Measurements from ENCODE around the gene RRP9.

RRP9 gene

DNA sequence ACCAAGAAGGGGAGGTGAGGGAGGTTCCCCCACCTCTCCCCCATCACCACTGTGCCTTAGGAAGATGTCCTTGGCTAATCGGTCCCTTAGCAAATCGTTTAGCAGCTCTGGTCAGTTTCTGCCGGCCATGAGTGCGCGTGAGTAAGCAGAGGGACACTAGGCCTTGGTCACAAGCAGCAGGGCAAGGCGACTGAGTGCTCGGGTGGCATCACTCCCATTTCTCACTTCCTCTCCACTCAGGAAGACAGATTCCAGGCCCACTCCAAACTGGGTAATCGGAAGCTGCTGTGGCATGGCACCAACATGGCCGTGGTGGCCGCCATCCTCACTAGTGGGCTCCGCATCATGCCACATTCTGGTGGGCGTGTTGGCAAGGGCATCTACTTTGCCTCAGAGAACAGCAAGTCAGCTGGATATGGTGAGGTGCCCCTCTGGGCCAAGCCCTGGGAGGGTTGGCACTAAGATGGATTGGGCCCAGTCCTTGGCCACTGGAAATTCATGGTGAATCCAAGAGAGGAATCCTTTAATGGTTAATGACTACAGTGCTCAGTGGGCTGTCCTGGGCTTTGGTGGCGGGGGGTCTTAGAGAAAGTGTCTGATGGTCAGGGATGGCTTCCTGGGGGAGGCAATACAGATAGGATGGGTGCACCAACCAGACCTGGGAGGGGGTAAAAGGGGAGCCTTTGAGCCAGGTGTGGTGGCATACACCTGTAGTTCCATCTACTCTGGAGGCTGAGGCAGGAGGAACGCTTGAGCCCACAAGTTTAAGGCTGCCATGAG is 4.4 kb upstream of the RRP9 start:
- H3K9ac ChIP-seq = no peak overlapping the region
- no peaks in the 10 kb centered on the region for H3K36me3 ChIP-seq (ENCODE audit: insufficient read depth)
- TF ChIP-seq, protein P1, sequence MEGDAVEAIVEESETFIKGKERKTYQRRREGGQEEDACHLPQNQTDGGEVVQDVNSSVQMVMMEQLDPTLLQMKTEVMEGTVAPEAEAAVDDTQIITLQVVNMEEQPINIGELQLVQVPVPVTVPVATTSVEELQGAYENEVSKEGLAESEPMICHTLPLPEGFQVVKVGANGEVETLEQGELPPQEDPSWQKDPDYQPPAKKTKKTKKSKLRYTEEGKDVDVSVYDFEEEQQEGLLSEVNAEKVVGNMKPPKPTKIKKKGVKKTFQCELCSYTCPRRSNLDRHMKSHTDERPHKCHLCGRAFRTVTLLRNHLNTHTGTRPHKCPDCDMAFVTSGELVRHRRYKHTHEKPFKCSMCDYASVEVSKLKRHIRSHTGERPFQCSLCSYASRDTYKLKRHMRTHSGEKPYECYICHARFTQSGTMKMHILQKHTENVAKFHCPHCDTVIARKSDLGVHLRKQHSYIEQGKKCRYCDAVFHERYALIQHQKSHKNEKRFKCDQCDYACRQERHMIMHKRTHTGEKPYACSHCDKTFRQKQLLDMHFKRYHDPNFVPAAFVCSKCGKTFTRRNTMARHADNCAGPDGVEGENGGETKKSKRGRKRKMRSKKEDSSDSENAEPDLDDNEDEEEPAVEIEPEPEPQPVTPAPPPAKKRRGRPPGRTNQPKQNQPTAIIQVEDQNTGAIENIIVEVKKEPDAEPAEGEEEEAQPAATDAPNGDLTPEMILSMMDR (conservative IDR thresholded peaks at IDR 0.05; ENCODE audit: low read depth, low read length) = no peak
- no peak overlapping the region for H3K4me2 ChIP-seq
- no peaks in the 10 kb centered on the region for H4K20me1 ChIP-seq (ENCODE audit: insufficient read depth)
- H3K79me2 ChIP-seq (ENCODE audit: insufficient read depth, low read depth) = peaks cover 4% of the 10 kb centered on the region
- no peak overlapping the region for H3K4me3 ChIP-seq (IDR thresholded peaks at IDR 0.05; ENCODE audit: insufficient read depth, low read depth, low read length)
- no peaks in the 10 kb centered on the region for H3K27me3 ChIP-seq (ENCODE audit: insufficient read depth, low read depth)
- no peak overlapping the region for H2AFZ ChIP-seq (ENCODE audit: low read depth)
- no peaks in the 10 kb centered on the region for H3K4me1 ChIP-seq (ENCODE audit: low read depth, poor library complexity, severe bottlenecking)
- H3K27ac ChIP-seq = no peak overlapping the region

DNA sequence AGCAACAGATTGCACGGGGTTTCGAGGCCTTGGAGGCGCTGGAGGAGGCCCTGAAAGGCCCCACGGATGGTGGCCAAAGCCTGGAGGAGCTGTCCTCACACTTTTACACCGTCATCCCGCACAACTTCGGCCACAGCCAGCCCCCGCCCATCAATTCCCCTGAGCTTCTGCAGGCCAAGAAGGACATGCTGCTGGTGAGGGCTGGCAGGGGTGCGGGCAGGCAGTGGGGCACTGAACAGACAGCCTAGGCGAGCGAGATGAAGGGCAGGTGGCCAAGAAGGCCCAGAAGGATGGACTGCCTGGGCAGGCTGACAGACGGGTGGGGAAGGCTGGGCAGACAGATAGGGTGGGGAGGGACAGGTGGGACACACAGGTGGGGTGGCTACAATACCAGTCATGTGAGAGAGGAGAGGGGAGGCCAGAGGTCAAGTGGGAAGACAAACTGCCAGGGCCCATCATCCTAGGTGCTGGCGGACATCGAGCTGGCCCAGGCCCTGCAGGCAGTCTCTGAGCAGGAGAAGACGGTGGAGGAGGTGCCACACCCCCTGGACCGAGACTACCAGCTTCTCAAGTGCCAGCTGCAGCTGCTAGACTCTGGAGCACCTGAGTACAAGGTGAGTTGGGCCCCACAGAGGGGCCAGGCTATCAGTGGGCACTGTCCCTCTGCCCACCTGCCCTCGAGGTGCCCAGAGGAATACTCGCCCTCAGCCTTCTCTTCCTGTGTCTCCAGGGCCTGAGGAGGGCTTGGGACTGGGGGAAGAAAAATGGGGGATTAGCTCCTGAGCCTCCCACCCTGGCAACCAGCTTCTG is 3.5 kb upstream of the RRP9 start:
- Histone ChIP-seq H3K4me1 (ENCODE audit: low read depth, poor library complexity, severe bottlenecking) (no peaks in the 10 kb centered on the region), H3K4me2 (no peak overlapping the region), H2AFZ (ENCODE audit: low read depth) (no peak overlapping the region), H4K20me1 (ENCODE audit: insufficient read depth) (no peaks in the 10 kb centered on the region), H3K4me3 (IDR thresholded peaks at IDR 0.05; ENCODE audit: insufficient read depth, low read depth, low read length) (no peak overlapping the region), H3K27me3 (ENCODE audit: insufficient read depth, low read depth) (no peaks in the 10 kb centered on the region), H3K36me3 (ENCODE audit: insufficient read depth) (no peaks in the 10 kb centered on the region), H3K79me2 (ENCODE audit: insufficient read depth, low read depth) (peaks cover 13% of the 10 kb centered on the region), H3K9ac (no peak overlapping the region), H3K27ac (no peak overlapping the region)
- TF ChIP-seq, protein P1 (conservative IDR thresholded peaks at IDR 0.05; ENCODE audit: low read depth, low read length) = no peak

DNA sequence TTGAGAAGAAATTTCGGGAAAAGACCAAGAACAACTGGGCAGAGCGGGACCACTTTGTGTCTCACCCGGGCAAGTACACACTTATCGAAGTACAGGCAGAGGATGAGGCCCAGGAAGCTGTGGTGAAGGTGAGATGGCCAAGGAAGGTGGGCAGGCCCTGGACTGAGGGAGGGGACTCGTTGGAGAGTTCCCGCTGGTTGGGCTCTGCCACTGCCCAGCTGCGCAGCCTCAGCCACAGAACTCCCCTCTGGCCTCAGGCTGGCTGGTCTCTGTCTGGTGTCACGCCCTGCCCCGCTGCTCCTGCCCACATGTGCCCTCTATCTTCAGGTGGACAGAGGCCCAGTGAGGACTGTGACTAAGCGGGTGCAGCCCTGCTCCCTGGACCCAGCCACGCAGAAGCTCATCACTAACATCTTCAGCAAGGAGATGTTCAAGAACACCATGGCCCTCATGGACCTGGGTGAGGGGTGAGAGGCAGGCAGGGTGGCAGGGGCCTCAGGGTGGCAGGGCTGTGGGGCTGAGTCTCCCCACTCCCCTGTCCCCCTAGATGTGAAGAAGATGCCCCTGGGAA is 2.8 kb upstream of the RRP9 start:
- Histone ChIP-seq H3K27me3 (ENCODE audit: insufficient read depth, low read depth) (no peaks in the 10 kb centered on the region), H4K20me1 (ENCODE audit: insufficient read depth) (no peaks in the 10 kb centered on the region), H3K27ac (no peak overlapping the region), H3K9ac (no peak overlapping the region), H3K4me3 (IDR thresholded peaks at IDR 0.05; ENCODE audit: insufficient read depth, low read depth, low read length) (no peak overlapping the region), H3K36me3 (ENCODE audit: insufficient read depth) (no peaks in the 10 kb centered on the region), H3K4me1 (ENCODE audit: low read depth, poor library complexity, severe bottlenecking) (peaks cover 4% of the 10 kb centered on the region), H3K4me2 (no peak overlapping the region), H3K79me2 (ENCODE audit: insufficient read depth, low read depth) (peaks cover 20% of the 10 kb centered on the region), H2AFZ (ENCODE audit: low read depth) (no peak overlapping the region)
- TF ChIP-seq, protein P1 (conservative IDR thresholded peaks at IDR 0.05; ENCODE audit: low read depth, low read length) = no peak

- H3K4me2 ChIP-seq = no peak overlapping the region
- peaks cover 4% of the 10 kb centered on the region for H3K4me1 ChIP-seq (ENCODE audit: low read depth, poor library complexity, severe bottlenecking)
- H3K4me3 ChIP-seq (IDR thresholded peaks at IDR 0.05; ENCODE audit: insufficient read depth, low read depth, low read length) = no peak overlapping the region
- no peaks in the 10 kb centered on the region for H4K20me1 ChIP-seq (ENCODE audit: insufficient read depth)
- H3K36me3 ChIP-seq (ENCODE audit: insufficient read depth) = no peaks in the 10 kb centered on the region
- no peak overlapping the region for H3K9ac ChIP-seq
- TF ChIP-seq, protein P1 (conservative IDR thresholded peaks at IDR 0.05; ENCODE audit: low read depth, low read length) = no peak
- H3K27ac ChIP-seq = no peak overlapping the region
- no peak overlapping the region for H2AFZ ChIP-seq (ENCODE audit: low read depth)
- peaks cover 23% of the 10 kb centered on the region for H3K79me2 ChIP-seq (ENCODE audit: insufficient read depth, low read depth)
- H3K27me3 ChIP-seq (ENCODE audit: insufficient read depth, low read depth) = no peaks in the 10 kb centered on the region
Measured at GRCh38 chr3:51943451-51944391, 2.0 kb upstream of the RRP9 start.

Measured in KMS-11 (cell line).